ENCODE measurements around the gene CAMK4.

Gene CAMK4

GRCh38 chr5:111514087-111514486 lies 289.9 kb downstream of the CAMK4 start:
- no peak for FAIRE-seq
- TF ChIP-seq POU2F2 (IDR thresholded peaks at IDR 0.05; ENCODE audit: low read depth, low read length) = no peak
- no peak for TF ChIP-seq POLR2AphosphoS5 (IDR thresholded peaks at IDR 0.05; ENCODE audit: low read depth, low read length)
- no peak for TF ChIP-seq POLR2A (IDR thresholded peaks at IDR 0.05; ENCODE audit: low read depth, low read length)
- no peak for TF ChIP-seq SPI1 (IDR thresholded peaks at IDR 0.05; ENCODE audit: low read depth, low read length)
- TF ChIP-seq TAF1 (IDR thresholded peaks at IDR 0.05; ENCODE audit: low read depth, low read length) = no peak
- TF ChIP-seq PAX5 (IDR thresholded peaks at IDR 0.05; ENCODE audit: insufficient read depth, low read length, severe bottlenecking) = no peak
- no peak for DNase-seq (ENCODE audit: insufficient read length, low spot score)

- no peak for TF ChIP-seq POLR2AphosphoS5 (IDR thresholded peaks at IDR 0.05; ENCODE audit: low read depth, low read length)
- TF ChIP-seq POLR2A (IDR thresholded peaks at IDR 0.05; ENCODE audit: low read depth, low read length) = no peak
- no peak for TF ChIP-seq SPI1 (IDR thresholded peaks at IDR 0.05; ENCODE audit: low read depth, low read length)
- TF ChIP-seq POU2F2 (IDR thresholded peaks at IDR 0.05; ENCODE audit: low read depth, low read length) = no peak
- no peak for TF ChIP-seq TAF1 (IDR thresholded peaks at IDR 0.05; ENCODE audit: low read depth, low read length)
- TF ChIP-seq PAX5 (IDR thresholded peaks at IDR 0.05; ENCODE audit: insufficient read depth, low read length, severe bottlenecking) = no peak
- FAIRE-seq = peak; percentile 51
- no peak for DNase-seq (ENCODE audit: insufficient read length, low spot score)
These were observed 293.8 kb downstream of the CAMK4 start for GRCh38 chr5:111517853-111518501.

- no peak for TF ChIP-seq SPI1 (IDR thresholded peaks at IDR 0.05; ENCODE audit: low read depth, low read length)
- TF ChIP-seq POLR2AphosphoS5 (IDR thresholded peaks at IDR 0.05; ENCODE audit: low read depth, low read length) = no peak
- TF ChIP-seq POU2F2 (IDR thresholded peaks at IDR 0.05; ENCODE audit: low read depth, low read length) = no peak
- no peak for TF ChIP-seq TAF1 (IDR thresholded peaks at IDR 0.05; ENCODE audit: low read depth, low read length)
- no peak for TF ChIP-seq PAX5 (IDR thresholded peaks at IDR 0.05; ENCODE audit: insufficient read depth, low read length, severe bottlenecking)
- TF ChIP-seq POLR2A (IDR thresholded peaks at IDR 0.05; ENCODE audit: low read depth, low read length) = no peak
- peak; percentile 28 for FAIRE-seq
- DNase-seq (ENCODE audit: insufficient read length, low spot score) = no peak
These were observed 294.6 kb downstream of the CAMK4 start for GRCh38 chr5:111518777-111519176.

GRCh38 chr5:111520908-111521307 lies 296.7 kb downstream of the CAMK4 start:
- FAIRE-seq (no peak), DNase-seq (ENCODE audit: insufficient read length, low spot score) (no peak)
- TF ChIP-seq SPI1 (IDR thresholded peaks at IDR 0.05; ENCODE audit: low read depth, low read length) (no peak), POLR2AphosphoS5 (IDR thresholded peaks at IDR 0.05; ENCODE audit: low read depth, low read length) (no peak), TAF1 (IDR thresholded peaks at IDR 0.05; ENCODE audit: low read depth, low read length) (no peak), POU2F2 (IDR thresholded peaks at IDR 0.05; ENCODE audit: low read depth, low read length) (no peak), PAX5 (IDR thresholded peaks at IDR 0.05; ENCODE audit: insufficient read depth, low read length, severe bottlenecking) (no peak), POLR2A (IDR thresholded peaks at IDR 0.05; ENCODE audit: low read depth, low read length) (no peak)

- DNase-seq (ENCODE audit: insufficient read length, low spot score) (no peak), FAIRE-seq (no peak)
- TF ChIP-seq POU2F2 (IDR thresholded peaks at IDR 0.05; ENCODE audit: low read depth, low read length) (no peak), POLR2A (IDR thresholded peaks at IDR 0.05; ENCODE audit: low read depth, low read length) (no peak), PAX5 (IDR thresholded peaks at IDR 0.05; ENCODE audit: insufficient read depth, low read length, severe bottlenecking) (no peak), TAF1 (IDR thresholded peaks at IDR 0.05; ENCODE audit: low read depth, low read length) (no peak), POLR2AphosphoS5 (IDR thresholded peaks at IDR 0.05; ENCODE audit: low read depth, low read length) (no peak), SPI1 (IDR thresholded peaks at IDR 0.05; ENCODE audit: low read depth, low read length) (no peak)
These were observed 303.9 kb downstream of the CAMK4 start for GRCh38 chr5:111528056-111528455.

GRCh38 chr5:111530298-111530740 lies 306.1 kb downstream of the CAMK4 start:
- TF ChIP-seq SPI1 (IDR thresholded peaks at IDR 0.05; ENCODE audit: low read depth, low read length) (peak; percentile 77), PAX5 (IDR thresholded peaks at IDR 0.05; ENCODE audit: insufficient read depth, low read length, severe bottlenecking) (no peak)
- FAIRE-seq (peak; percentile 79), DNase-seq (ENCODE audit: insufficient read length, low spot score) (peak; percentile 20)

GRCh38 chr5:111532886-111533582 lies 308.9 kb downstream of the CAMK4 start:
- no peak for FAIRE-seq
- TF ChIP-seq PAX5 (IDR thresholded peaks at IDR 0.05; ENCODE audit: insufficient read depth, low read length, severe bottlenecking) = no peak
- no peak for TF ChIP-seq POLR2A (IDR thresholded peaks at IDR 0.05; ENCODE audit: low read depth, low read length)
- no peak for TF ChIP-seq TAF1 (IDR thresholded peaks at IDR 0.05; ENCODE audit: low read depth, low read length)
- TF ChIP-seq POLR2AphosphoS5 (IDR thresholded peaks at IDR 0.05; ENCODE audit: low read depth, low read length) = no peak
- no peak for TF ChIP-seq SPI1 (IDR thresholded peaks at IDR 0.05; ENCODE audit: low read depth, low read length)
- TF ChIP-seq POU2F2 (IDR thresholded peaks at IDR 0.05; ENCODE audit: low read depth, low read length) = no peak

DNA sequence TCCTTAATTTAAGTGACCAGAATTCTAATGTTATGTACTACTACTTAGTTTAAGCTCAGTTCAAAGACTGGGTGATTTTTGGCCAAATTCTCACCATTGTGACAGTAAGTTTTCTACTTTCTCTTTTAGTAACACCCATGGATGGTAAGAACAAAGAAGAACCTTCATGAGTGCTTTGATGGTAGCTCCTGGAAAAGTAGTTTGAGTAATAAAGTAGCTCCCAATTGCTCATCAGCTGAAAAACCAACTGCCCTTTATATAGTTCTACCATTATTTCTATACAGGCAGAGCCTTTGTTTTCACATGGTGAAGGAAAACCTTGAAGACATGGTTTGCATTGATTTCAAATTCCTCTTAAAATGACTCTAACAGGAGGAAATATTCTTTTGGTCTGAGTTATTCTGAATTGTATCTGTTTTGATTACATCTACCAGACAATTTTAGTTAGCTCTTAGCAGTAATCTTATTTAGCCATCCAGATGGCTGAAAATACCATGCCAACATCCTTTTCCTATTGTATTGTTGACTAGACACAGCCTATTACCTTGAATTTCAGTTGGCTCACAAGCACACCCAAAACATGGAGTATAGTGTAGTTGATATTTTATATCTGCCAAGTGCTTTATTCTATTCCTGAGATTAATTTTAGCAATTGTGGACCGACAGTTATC lies 311.8 kb downstream of the CAMK4 start:
- no peak for FAIRE-seq
- TF ChIP-seq POLR2A (IDR thresholded peaks at IDR 0.05; ENCODE audit: low read depth, low read length) (no peak), POU2F2 (IDR thresholded peaks at IDR 0.05; ENCODE audit: low read depth, low read length) (no peak), PAX5 (IDR thresholded peaks at IDR 0.05; ENCODE audit: insufficient read depth, low read length, severe bottlenecking) (no peak), SPI1 (IDR thresholded peaks at IDR 0.05; ENCODE audit: low read depth, low read length) (no peak), POLR2AphosphoS5 (IDR thresholded peaks at IDR 0.05; ENCODE audit: low read depth, low read length) (no peak), TAF1 (IDR thresholded peaks at IDR 0.05; ENCODE audit: low read depth, low read length) (no peak)
- no peak for DNase-seq (ENCODE audit: insufficient read length, low spot score)

More at GRCh38 chr5:111532886-111533582, 308.9 kb downstream of the CAMK4 start:
- DNase-seq (ENCODE audit: insufficient read length, low spot score) = no peak

All from GM12891 (cell line).